AG04450 (cell line): ENCODE results near the gene CEP128. TPM values are rescaled to one million over a fixed set of nuclear protein-coding genes. Genes with fewer than 3 reads are reported as not detected.

Source experiments
- CTCF ChIA-PET: fragments of 300-600, 350-600 bp; formaldehyde crosslinking; extraction: SDS; loops from one replicate; lab custom pipeline; 2022; ENCODE audit warnings: antibody characterized with exemption, inconsistent platforms; lab: Charles Lee
- POLR2A ChIA-PET: fragments of 350-600 bp; formaldehyde crosslinking; extraction: SDS; loops from one replicate; lab custom pipeline; 2021; ENCODE audit warnings: antibody characterized with exemption, inconsistent platforms; lab: Yijun Ruan, JAX
- DNase-seq: peaks from one replicate; pipeline ENCODE4 v3.0.0-alpha.2; 2011; ENCODE audit warnings: low read depth, low spot score
- H3K27ac ChIP-seq: one replicate; pipeline ENCODE4 v1.5.1; 2012; ENCODE audit warnings: low read depth, low read length, control low read depth
- H3K27me3 ChIP-seq: one replicate; pipeline ENCODE4 v1.6.0; 2012; ENCODE audit warnings: low read length; ENCODE audit not compliant: control insufficient read depth, insufficient read depth
- H3K4me3 ChIP-seq: 2 replicates; pipeline ENCODE4 v1.5.1; 2011; ENCODE audit warnings: mild to moderate bottlenecking, low read depth, low read length, control low read depth
- H3K9me3 ChIP-seq: 2 replicates; pipeline ENCODE4 v1.5.1; 2012; ENCODE audit warnings: low read length; ENCODE audit not compliant: control insufficient read depth, insufficient read depth
- CTCF ChIP-seq: IDR thresholded peaks from 2 replicates; pipeline ENCODE4 v1.5.1; 2011; ENCODE audit warnings: low read depth, low read length, control low read depth, inconsistent platforms
- polyA plus RNA-seq: library from polyadenylated mRNA; depleted of rRNA; stranded (reverse); fragments of >200 nt; gene quantifications from 2 replicates; pipeline ENCODE4 v1.2.3, GENCODE V29; 2011

Gene CEP128
- polyA plus RNA-seq, 1 experiment, result 1.8 TPM

DNA sequence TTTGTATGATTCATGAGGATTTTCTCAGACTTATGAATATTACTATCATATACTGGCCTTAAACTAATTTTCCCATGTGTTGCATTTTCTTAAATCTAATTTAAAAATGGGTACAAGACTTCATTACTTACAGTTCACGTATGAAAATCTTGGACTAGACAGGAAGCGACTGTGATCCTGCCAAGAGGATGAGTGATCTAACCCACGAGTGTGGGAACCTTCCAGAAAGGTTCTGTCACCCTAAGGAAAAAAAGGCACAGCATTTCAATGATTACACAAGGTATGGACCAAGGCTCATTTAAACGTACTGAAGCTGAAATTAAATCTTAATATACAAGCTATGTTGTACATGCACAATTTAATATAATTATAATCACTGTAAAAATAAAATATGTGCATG is 436.8 kb downstream of the CEP128 start:
- no peak overlapping the region for H3K4me3 ChIP-seq
- H3K9me3 ChIP-seq, result no peaks in the 10 kb centered on the region
- no peak for TF ChIP-seq CTCF
- ChIA-PET CTCF (interaction anchor here (1.9 kb wide), 1 partner anchor 449 kb away, joined by 4 read pairs; no protein-coding TSS in a partner anchor), POLR2A (no interaction called here)
- no peaks in the 10 kb centered on the region for H3K27me3 ChIP-seq
- no peak for DNase-seq
- H3K27ac ChIP-seq, result no peak overlapping the region

- no peak for DNase-seq
- Histone ChIP-seq H3K4me3 (no peak overlapping the region), H3K27ac (no peak overlapping the region), H3K9me3 (no peaks in the 10 kb centered on the region), H3K27me3 (no peaks in the 10 kb centered on the region)
- ChIA-PET POLR2A (no interaction called here), CTCF (no interaction called here)
- no peak for TF ChIP-seq CTCF
Observed at GRCh38 chr14:80498533-80498932, 443.0 kb downstream of the CEP128 start.

DNA sequence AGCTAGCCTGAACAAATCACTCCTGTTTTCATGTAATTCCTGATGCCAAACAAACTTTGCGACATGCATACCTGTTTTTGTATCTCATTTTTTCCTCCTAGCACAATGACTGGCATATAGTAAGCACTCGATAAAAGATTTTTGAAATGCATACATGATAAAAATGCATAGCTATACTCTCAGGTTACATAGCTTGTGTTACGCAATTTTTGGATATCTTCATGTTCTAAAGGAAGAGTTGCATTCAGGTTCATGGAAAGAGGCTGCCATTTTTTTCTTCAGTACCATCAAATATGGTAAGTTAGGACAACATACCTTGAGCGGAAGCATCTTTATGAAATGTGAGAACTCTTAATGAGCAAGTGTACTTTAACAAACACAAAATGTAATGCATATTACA is 445.4 kb downstream of the CEP128 start:
- no peak for DNase-seq
- Histone ChIP-seq H3K27ac (no peak overlapping the region), H3K9me3 (no peaks in the 10 kb centered on the region), H3K27me3 (no peaks in the 10 kb centered on the region), H3K4me3 (no peak overlapping the region)
- CTCF ChIA-PET, result no interaction called here
- POLR2A ChIA-PET, result no interaction called here
- no peak for TF ChIP-seq CTCF

DNA sequence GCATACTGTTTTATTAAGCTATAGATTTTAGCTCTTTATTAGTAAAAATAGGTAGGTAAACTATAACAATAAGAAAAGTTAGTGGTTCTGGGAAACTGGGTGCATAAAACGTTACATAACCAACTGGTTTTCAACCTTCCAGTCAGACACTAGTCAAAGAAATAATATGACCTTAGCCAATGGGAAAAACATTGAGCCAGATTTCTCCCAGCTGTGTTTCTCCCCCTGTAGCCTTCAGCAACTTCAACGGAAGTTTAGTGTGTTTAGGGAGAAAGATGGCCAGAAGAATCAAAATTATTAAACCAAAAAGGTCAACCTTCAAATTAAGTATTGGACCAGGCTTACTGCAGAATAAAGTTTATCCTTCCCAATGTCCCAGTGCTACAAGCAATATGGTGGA is 446.8 kb downstream of the CEP128 start:
- CTCF ChIA-PET, result interaction anchor here (0.7 kb wide), 1 partner anchor 51 kb away, joined by 3 read pairs; no protein-coding TSS in a partner anchor
- DNase-seq, result no peak
- no peak for TF ChIP-seq CTCF
- H3K27ac ChIP-seq, result no peak overlapping the region
- POLR2A ChIA-PET, result no interaction called here
- no peak overlapping the region for H3K4me3 ChIP-seq
- H3K9me3 ChIP-seq, result no peaks in the 10 kb centered on the region
- no peaks in the 10 kb centered on the region for H3K27me3 ChIP-seq

GRCh38 chr14:80493620-80494019 is 447.9 kb downstream of the CEP128 start:
- CTCF ChIA-PET, result interaction anchor here (0.5 kb wide), 1 partner anchor 134 kb away, joined by 4 read pairs; no protein-coding TSS in a partner anchor

More at GRCh38 chr14:80493620-80494019, 447.9 kb downstream of the CEP128 start:
- no peaks in the 10 kb centered on the region for H3K9me3 ChIP-seq
- H3K27me3 ChIP-seq, result no peaks in the 10 kb centered on the region
- no peak overlapping the region for H3K27ac ChIP-seq
- no peak overlapping the region for H3K4me3 ChIP-seq
- POLR2A ChIA-PET, result no interaction called here
- DNase-seq, result no peak
- TF ChIP-seq CTCF, result no peak
